ENCODE results near the gene ZC3HAV1.
"Not testable (repeated sequence)": the region's sequence is repeated elsewhere in the genome, so short reads cannot be mapped to it uniquely, and the experiment has no call there.

The ZC3HAV1 gene

DNA sequence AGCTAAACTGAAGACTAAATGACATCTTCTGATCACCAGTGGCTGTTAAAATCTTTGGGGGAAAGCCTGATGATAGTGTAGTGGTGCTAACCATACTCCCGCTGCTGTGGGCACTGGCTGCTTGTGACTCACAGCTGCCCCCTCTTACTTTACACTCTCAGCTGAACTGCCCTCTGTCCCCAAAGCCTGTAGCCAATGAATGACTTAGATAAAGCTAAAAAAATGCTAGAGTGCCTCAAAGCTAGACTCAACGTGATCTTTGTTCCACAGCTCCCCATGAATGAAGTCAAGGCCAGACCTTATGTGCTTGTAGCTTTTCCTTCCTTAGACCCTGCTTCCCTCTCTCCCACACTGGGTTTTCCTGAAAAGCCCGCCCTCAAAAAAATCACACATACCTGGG is 80.2 kb downstream of the ZC3HAV1 start:
- TF ChIP-seq, protein P1, sequence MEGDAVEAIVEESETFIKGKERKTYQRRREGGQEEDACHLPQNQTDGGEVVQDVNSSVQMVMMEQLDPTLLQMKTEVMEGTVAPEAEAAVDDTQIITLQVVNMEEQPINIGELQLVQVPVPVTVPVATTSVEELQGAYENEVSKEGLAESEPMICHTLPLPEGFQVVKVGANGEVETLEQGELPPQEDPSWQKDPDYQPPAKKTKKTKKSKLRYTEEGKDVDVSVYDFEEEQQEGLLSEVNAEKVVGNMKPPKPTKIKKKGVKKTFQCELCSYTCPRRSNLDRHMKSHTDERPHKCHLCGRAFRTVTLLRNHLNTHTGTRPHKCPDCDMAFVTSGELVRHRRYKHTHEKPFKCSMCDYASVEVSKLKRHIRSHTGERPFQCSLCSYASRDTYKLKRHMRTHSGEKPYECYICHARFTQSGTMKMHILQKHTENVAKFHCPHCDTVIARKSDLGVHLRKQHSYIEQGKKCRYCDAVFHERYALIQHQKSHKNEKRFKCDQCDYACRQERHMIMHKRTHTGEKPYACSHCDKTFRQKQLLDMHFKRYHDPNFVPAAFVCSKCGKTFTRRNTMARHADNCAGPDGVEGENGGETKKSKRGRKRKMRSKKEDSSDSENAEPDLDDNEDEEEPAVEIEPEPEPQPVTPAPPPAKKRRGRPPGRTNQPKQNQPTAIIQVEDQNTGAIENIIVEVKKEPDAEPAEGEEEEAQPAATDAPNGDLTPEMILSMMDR (IDR thresholded peaks at IDR 0.05; ENCODE audit: unreplicated experiment in 3 of 3) = no peak
- H3K27me3 Mint-ChIP-seq (ENCODE audit: low read depth) = peaks cover 7% of the 10 kb centered on the region
- peaks cover 5% of the 10 kb centered on the region for H3K9me3 Mint-ChIP-seq
- no peak overlapping the region for H3K27ac Mint-ChIP-seq
- H3K4me1 Mint-ChIP-seq = no peaks in the 10 kb centered on the region
- no peaks in the 10 kb centered on the region for H3K36me3 Mint-ChIP-seq (ENCODE audit: low read depth)
- no peak overlapping the region for H3K4me3 Mint-ChIP-seq

DNA sequence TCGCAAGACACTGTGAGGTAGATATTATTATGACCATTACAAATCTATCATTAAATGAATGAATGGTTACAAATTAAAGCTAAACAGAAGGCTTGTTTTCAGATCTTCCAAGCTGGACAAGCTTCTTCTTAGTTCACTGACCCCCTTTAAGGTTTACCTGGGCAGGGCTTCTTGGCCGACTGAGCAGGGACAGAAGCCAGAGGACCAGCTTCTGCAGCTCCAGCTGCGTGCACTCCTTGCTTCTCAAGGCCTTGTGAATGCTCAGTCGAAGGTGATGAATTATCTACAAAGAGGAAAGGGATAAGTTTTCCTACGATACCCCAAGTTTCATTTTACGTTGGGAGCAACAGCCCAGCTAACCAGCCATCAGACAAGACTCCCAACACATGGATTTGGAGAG is 83.0 kb downstream of the ZC3HAV1 start:
- H3K4me3 Mint-ChIP-seq = no peak overlapping the region
- no peaks in the 10 kb centered on the region for H3K4me1 Mint-ChIP-seq
- H3K9me3 Mint-ChIP-seq = no peaks in the 10 kb centered on the region
- TF ChIP-seq, protein P1 (IDR thresholded peaks at IDR 0.05; ENCODE audit: unreplicated experiment in 3 of 3) = no peak
- H3K27ac Mint-ChIP-seq = no peak overlapping the region
- H3K36me3 Mint-ChIP-seq (ENCODE audit: low read depth) = no peaks in the 10 kb centered on the region
- peaks cover 7% of the 10 kb centered on the region for H3K27me3 Mint-ChIP-seq (ENCODE audit: low read depth)

DNA sequence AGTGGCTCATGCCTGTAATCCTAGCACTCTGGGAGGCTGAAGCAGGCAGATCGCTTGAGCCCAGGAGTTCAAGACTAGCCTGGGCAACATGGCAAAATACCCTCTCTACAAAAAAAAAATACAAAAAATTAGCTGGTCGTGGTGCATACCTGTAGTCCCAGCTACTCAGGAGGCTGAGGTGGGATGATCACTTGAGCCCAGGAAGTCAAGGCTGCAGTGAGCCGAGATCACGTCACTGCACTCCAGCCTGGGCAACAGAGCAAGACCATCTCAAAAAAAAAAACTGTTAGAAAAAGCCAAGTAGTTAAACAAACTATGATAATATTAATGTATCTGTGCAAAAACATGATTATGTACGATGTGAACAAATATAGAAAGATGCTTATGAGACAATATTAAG is 83.7 kb downstream of the ZC3HAV1 start:
- H3K4me3 Mint-ChIP-seq; H3K36me3 Mint-ChIP-seq (ENCODE audit: low read depth); H3K27me3 Mint-ChIP-seq (ENCODE audit: low read depth); H3K27ac Mint-ChIP-seq; H3K9me3 Mint-ChIP-seq; H3K4me1 Mint-ChIP-seq: not testable (repeated sequence)

DNA sequence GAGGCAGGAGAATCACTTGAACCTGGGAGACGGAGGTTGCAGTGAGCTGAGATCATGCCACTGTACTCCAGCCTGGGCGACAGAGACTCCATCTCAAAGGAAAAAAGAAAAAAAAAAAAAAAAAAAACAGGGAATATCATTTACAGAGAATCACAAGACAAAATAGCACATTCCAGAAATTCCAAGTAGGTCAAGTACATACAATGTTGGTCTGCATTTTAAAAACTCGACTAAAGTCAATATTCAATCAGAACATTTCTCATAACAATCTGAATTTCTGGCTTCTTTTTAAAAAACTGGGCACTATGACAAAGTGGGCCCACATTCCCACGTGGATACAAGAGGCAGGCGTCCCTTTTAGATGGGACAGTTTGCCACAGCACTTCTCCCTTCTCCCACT is 86.4 kb downstream of the ZC3HAV1 start:
- Mint-ChIP-seq H3K4me1 (no peaks in the 10 kb centered on the region), H3K36me3 (ENCODE audit: low read depth) (no peaks in the 10 kb centered on the region), H3K4me3 (no peak overlapping the region), H3K27ac (no peak overlapping the region), H3K27me3 (ENCODE audit: low read depth) (no peaks in the 10 kb centered on the region), H3K9me3 (no peaks in the 10 kb centered on the region)
- TF ChIP-seq, protein P1 (IDR thresholded peaks at IDR 0.05; ENCODE audit: unreplicated experiment in 3 of 3) = no peak

DNA sequence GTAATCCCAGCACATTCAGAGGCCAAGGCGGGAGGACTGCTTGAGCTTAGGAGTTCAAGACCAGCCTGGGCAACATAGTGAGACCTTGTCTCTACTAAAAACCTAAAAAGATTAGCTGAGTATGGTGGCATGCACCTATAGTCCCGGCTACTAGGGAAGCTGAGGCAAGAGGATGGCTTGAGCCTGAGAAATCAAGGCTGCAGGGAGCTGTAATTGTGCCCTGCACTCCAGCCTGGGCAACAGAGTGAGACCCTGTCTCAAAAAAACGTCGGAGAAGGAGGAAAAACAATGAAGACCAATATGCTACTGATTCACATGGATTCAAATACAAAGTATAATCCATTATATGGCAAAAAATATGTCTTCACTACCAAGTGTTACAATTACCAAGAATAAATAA is 87.2 kb downstream of the ZC3HAV1 start:
- Mint-ChIP-seq H3K9me3 (no peaks in the 10 kb centered on the region), H3K4me3 (no peak overlapping the region), H3K4me1 (no peaks in the 10 kb centered on the region), H3K36me3 (ENCODE audit: low read depth) (no peaks in the 10 kb centered on the region), H3K27ac (no peak overlapping the region), H3K27me3 (ENCODE audit: low read depth) (peaks cover under 1% of the 10 kb centered on the region)
- TF ChIP-seq, protein P1 (IDR thresholded peaks at IDR 0.05; ENCODE audit: unreplicated experiment in 3 of 3) = no peak

DNA sequence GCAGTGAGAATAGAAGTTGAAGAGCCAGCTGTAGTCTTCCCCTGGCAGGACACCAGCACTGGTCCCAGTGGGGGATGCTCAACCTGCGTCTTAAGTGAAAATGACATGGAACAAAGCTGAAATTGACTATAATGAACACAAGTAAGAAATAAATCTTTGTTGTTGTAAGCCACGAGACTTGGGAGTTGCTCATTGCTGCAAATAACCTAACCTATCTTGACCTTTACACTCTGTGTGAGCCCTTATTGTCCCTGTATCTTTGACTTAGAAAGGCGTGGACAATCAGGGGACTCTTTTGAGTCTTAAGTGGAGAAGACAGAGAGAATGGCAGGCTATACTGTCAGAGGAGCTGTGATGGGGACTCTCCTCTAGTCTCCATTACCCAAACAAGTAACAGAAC is 90.6 kb downstream of the ZC3HAV1 start:
- no peak overlapping the region for H3K4me3 Mint-ChIP-seq
- no peaks in the 10 kb centered on the region for H3K4me1 Mint-ChIP-seq
- H3K27ac Mint-ChIP-seq = no peak overlapping the region
- H3K27me3 Mint-ChIP-seq (ENCODE audit: low read depth) = peaks cover 17% of the 10 kb centered on the region
- no peaks in the 10 kb centered on the region for H3K36me3 Mint-ChIP-seq (ENCODE audit: low read depth)
- TF ChIP-seq, protein P1 (IDR thresholded peaks at IDR 0.05; ENCODE audit: unreplicated experiment in 3 of 3) = no peak
- H3K9me3 Mint-ChIP-seq = no peaks in the 10 kb centered on the region

Measured in nephron (organoid).